HG03521 (cell line): Measurements from ENCODE around the gene DUSP19.

Experiments used
- ATAC-seq: cut with Tn5 transposase; IDR thresholded peaks from one replicate; pipeline ENCODE4 v1.9.1; 2021; ENCODE audit warnings: mild to moderate bottlenecking, moderate library complexity; ENCODE audit not compliant: unreplicated experiment

The DUSP19 gene

GRCh38 chr2:183124222-183124956 is 45.8 kb downstream of the DUSP19 start, which contains the start of gene NUP35:
Gene NUP35, plus strand, starts transcription at chr2:183124443. Its CDS starts 15 bp downstream, at chr2:183124458.
- peak; percentile 91 for ATAC-seq

DNA sequence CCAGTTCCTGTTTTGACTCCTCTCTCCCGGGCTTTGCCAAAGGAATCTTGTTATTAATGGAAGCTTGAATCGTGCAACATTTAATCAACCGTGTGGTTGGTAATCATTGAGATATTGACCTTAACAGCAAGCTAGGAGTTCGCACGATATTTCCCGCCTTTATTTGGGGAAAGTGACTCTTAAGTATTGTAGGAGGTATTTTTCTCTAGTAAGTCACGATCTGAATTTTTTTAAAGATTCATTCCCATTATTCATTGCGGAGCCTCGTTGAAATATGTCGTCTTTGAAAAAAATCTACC is 46.4 kb downstream of the DUSP19 start:
- no peak for ATAC-seq

DNA sequence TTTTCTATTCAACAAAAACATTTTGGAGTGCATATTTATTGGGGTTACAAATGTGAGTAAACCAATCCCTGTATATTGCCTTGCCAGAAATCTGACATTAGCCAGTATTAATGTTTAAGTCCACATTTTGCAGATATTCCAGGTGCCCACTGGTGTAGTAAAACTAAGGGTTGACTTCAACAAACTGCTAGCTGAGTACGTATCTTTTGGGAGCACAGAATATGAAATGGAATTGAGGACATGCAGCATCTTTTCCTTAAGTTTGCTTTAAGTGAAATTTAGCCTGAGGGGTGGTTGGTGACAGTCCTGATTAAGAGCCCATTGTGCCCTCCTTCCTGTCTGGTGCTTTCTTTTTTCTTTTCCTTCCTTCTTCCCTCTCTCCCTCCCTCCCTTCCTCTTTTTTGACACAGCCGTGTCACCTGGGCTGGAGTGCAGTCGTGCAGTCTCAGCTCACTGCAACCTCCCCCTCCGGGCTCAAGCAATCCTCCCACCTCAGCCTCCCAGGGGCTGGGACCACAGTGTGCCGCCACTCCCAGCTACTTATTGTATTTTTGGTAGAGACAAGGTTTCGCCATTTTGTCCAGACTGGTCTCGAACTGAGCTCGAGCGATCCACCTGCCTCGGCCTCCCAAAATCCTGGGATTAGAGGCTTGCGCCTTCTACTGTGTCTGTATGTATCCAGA is 47.3 kb downstream of the DUSP19 start:
- ATAC-seq, result no peak

GRCh38 chr2:183126635-183127034 is 48.1 kb downstream of the DUSP19 start:
- no peak for ATAC-seq

- no peak for ATAC-seq
Measured at GRCh38 chr2:183134016-183134415, 55.5 kb downstream of the DUSP19 start.

GRCh38 chr2:183148955-183149354 is 70.4 kb downstream of the DUSP19 start:
- no peak for ATAC-seq

GRCh38 chr2:183149489-183149888 is 70.9 kb downstream of the DUSP19 start:
- ATAC-seq, result no peak
